Mucosa of gallbladder (tissue), 1 donor: ENCODE data around the gene RRAGA. TPM values are rescaled to one million over a fixed set of nuclear protein-coding genes. Genes with fewer than 3 reads are reported as not detected.
"Not testable (repeated sequence)": the region's sequence is repeated elsewhere in the genome, so short reads cannot be mapped to it uniquely, and the experiment has no call there.

Experiments
- DNase-seq: peaks from one replicate; pipeline ENCODE4 v3.0.0-alpha.2; 2020; ENCODE audit warnings: low spot score
- total RNA-seq: library from RNA; stranded (reverse); gene quantifications from one replicate; pipeline ENCODE4 v1.2.1, GENCODE V29; 2021
- donor health status: DM: no; HTN: no; CAD: no.

RRAGA gene
- total RNA-seq: 75.8 TPM

GRCh38 chr9:19048966-19049916, at the start of gene RRAGA:
TSS of gene RRAGA (plus strand) at chr9:19049427. CDS start at chr9:19049660, 233 bp downstream.
- DNase-seq: peak; percentile 95

GRCh38 chr9:19000133-19000532, 49.1 kb upstream of the RRAGA start:
- no peak for DNase-seq

GRCh38 chr9:19009391-19009965, 39.7 kb upstream of the RRAGA start:
- DNase-seq: no peak

- no peak for DNase-seq
Measured at GRCh38 chr9:19018201-19018600, 31.0 kb upstream of the RRAGA start.

GRCh38 chr9:19020886-19021455, 28.3 kb upstream of the RRAGA start:
- no peak for DNase-seq

GRCh38 chr9:19021649-19022048, 27.6 kb upstream of the RRAGA start:
- DNase-seq: not testable (repeated sequence)

- DNase-seq: no peak
Measured at GRCh38 chr9:19022206-19022605, 27.0 kb upstream of the RRAGA start.

- DNase-seq: no peak
Measured at GRCh38 chr9:19023078-19023477, 26.1 kb upstream of the RRAGA start.

GRCh38 chr9:19026375-19026774, 22.9 kb upstream of the RRAGA start:
- DNase-seq: no peak

- no peak for DNase-seq
Measured at GRCh38 chr9:19027825-19028224, 21.4 kb upstream of the RRAGA start.

GRCh38 chr9:19028835-19029451, 20.3 kb upstream of the RRAGA start:
- peak; percentile 38 for DNase-seq

- DNase-seq: no peak
Measured at GRCh38 chr9:19030899-19031298, 18.3 kb upstream of the RRAGA start.

GRCh38 chr9:19032406-19032805, 16.8 kb upstream of the RRAGA start:
- no peak for DNase-seq

- DNase-seq: no peak
Measured at GRCh38 chr9:19033015-19033414, 16.2 kb upstream of the RRAGA start, which contains the start of gene SAXO1. TSS of gene SAXO1 (minus strand) at chr9:19033209. CDS start at chr9:19032908, 301 bp downstream.

GRCh38 chr9:19036611-19037010, 12.6 kb upstream of the RRAGA start:
- no peak for DNase-seq

- DNase-seq: no peak
Measured at GRCh38 chr9:19049917-19050636, 850 bp downstream of the RRAGA start.

- DNase-seq: no peak
Measured at GRCh38 chr9:19050637-19051591, 1.7 kb downstream of the RRAGA start.

GRCh38 chr9:19057033-19057432, 7.8 kb downstream of the RRAGA start:
- DNase-seq: no peak

GRCh38 chr9:19074229-19074628, 25.0 kb downstream of the RRAGA start:
- no peak for DNase-seq

- no peak for DNase-seq
Measured at GRCh38 chr9:19074836-19075235, 25.6 kb downstream of the RRAGA start.
